Vagina (tissue), 2 donors: ENCODE measurements around the gene ATP8A1.

Source experiments
- CTCF ChIP-seq, 3 experiments: fragments of 450-650 bp in 2 of 3; fragments of 200-600 bp in 1 of 3; sonication (generic) in 1 of 3; IDR thresholded peaks; one replicate each; pipeline ENCODE4 v1.5.1; 2017 to 2019; ENCODE audit warnings: antibody characterized with exemption in 3 of 3, mild to moderate bottlenecking in 2 of 3, moderate library complexity in 2 of 3
- POLR2A ChIP-seq, 2 donors: fragments of 450-650 bp; IDR thresholded peaks; one replicate each; pipeline ENCODE4 v1.6.1; 2017; ENCODE audit warnings: antibody characterized with exemption in 2 of 2, mild to moderate bottlenecking in 2 of 2, moderate library complexity in 2 of 2
- POLR2AphosphoS5 ChIP-seq, 2 donors: sonication (generic); formaldehyde crosslinking; IDR thresholded peaks; one replicate each; pipeline ENCODE4 v1.9.0; 2017; ENCODE audit warnings: antibody characterized with exemption in 2 of 2, mild to moderate bottlenecking in 2 of 2, low read depth in 1 of 2; ENCODE audit not compliant: insufficient read depth in 1 of 2

- TF ChIP-seq POLR2A (IDR thresholded peaks at IDR 0.05) (no peak), POLR2AphosphoS5 (IDR thresholded peaks at IDR 0.05; ENCODE audit: insufficient read depth in 1 of 2, low read depth in 1 of 2) (no peak), CTCF (IDR thresholded peaks at IDR 0.05) (no peak)
These were observed 7.0 kb downstream of the ATP8A1 start for GRCh38 chr4:42649870-42650269.
